Smooth muscle cell (in vitro differentiated cells): ENCODE data around the gene BCAS3. TPM values are rescaled to one million over a fixed set of nuclear protein-coding genes. Genes with fewer than 3 reads are reported as not detected.

Experiments used
- DNase-seq: peaks from one replicate; lab custom pipeline; 2025; ENCODE audit not compliant: unreplicated experiment; lab: John Stamatoyannopoulos, UW
- H2AFZ ChIP-seq: fragments of 200-600 bp; sonication (generic); 2 replicates; pipeline ENCODE4 v1.6.0; 2016; ENCODE audit warnings: antibody characterized with exemption, low read depth, mild to moderate bottlenecking
- H3F3A ChIP-seq: fragments of 200-600 bp; sonication (generic); 2 replicates; pipeline ENCODE4 v1.6.0; 2017; ENCODE audit warnings: antibody characterized with exemption, low read depth
- H3K27ac ChIP-seq: fragments of 200-600 bp; sonication (generic); 2 replicates; pipeline ENCODE4 v1.5.1; 2016; ENCODE audit warnings: low read depth, mild to moderate bottlenecking
- H3K27me3 ChIP-seq: fragments of 200-600 bp; sonication (generic); 2 replicates; pipeline ENCODE4 v1.6.1; 2016; ENCODE audit warnings: low read depth, mild to moderate bottlenecking
- H3K36me3 ChIP-seq: fragments of 200-600 bp; sonication (generic); 2 replicates; pipeline ENCODE4 v1.5.1; 2016; ENCODE audit warnings: low read depth
- H3K4me1 ChIP-seq: fragments of 200-600 bp; sonication (generic); 2 replicates; pipeline ENCODE4 v1.5.1; 2016; ENCODE audit warnings: low read depth
- H3K4me2 ChIP-seq: fragments of 200-600 bp; sonication (generic); 2 replicates; pipeline ENCODE4 v1.6.0; 2016; ENCODE audit warnings: mild to moderate bottlenecking
- H3K4me3 ChIP-seq: fragments of 200-600 bp; sonication (generic); 2 replicates; pipeline ENCODE4 v1.5.1; 2016; ENCODE audit warnings: mild to moderate bottlenecking
- H3K79me2 ChIP-seq: fragments of 200-600 bp; sonication (generic); 2 replicates; pipeline ENCODE4 v1.6.0; 2016; ENCODE audit warnings: low read depth, mild to moderate bottlenecking
- H3K9ac ChIP-seq: fragments of 200-600 bp; sonication (generic); 2 replicates; pipeline ENCODE4 v1.6.0; 2016; ENCODE audit warnings: low read depth
- H3K9me3 ChIP-seq: fragments of 200-600 bp; sonication (generic); replicated peaks from 2 replicates; pipeline ENCODE4 v1.5.1; 2016; ENCODE audit warnings: low read depth
- H4K20me1 ChIP-seq: fragments of 200-600 bp; sonication (generic); 2 replicates; pipeline ENCODE4 v1.6.0; 2016; ENCODE audit warnings: low read depth
- WGBS: methylation state at CpG from one replicate; pipeline ENCODE4 v1.1.7; 2016; ENCODE audit warnings: low lambda C conversion rate; 5-methylcytosine and 5-hydroxymethylcytosine counted together
- polyA plus RNA-seq: library from polyadenylated mRNA; unstranded; fragments of >200 nt; fragmentation: Nextera tagmentation; extraction: Ambion mirVana; gene quantifications from 2 replicates; pipeline ENCODE4 v1.2.1, GENCODE V29; 2016
- total RNA-seq: library from RNA; depleted of rRNA; stranded (reverse); fragments of >200 nt; gene quantifications from 2 replicates; pipeline ENCODE4 v1.2.3, GENCODE V29; 2014
- TF ChIP-seq, protein P1 (sequence below): fragments of 200-600 bp; sonication (generic); IDR thresholded peaks from 2 replicates; pipeline ENCODE4 v1.5.1; 2017; ENCODE audit warnings: borderline replicate concordance, mild to moderate bottlenecking, antibody characterized with exemption; ENCODE audit not compliant: insufficient read depth, poor library complexity, severe bottlenecking

BCAS3 gene
- total and polyA plus RNA-seq, 2 experiments from 2014 or later: 17.2 to 54.5 TPM

DNA sequence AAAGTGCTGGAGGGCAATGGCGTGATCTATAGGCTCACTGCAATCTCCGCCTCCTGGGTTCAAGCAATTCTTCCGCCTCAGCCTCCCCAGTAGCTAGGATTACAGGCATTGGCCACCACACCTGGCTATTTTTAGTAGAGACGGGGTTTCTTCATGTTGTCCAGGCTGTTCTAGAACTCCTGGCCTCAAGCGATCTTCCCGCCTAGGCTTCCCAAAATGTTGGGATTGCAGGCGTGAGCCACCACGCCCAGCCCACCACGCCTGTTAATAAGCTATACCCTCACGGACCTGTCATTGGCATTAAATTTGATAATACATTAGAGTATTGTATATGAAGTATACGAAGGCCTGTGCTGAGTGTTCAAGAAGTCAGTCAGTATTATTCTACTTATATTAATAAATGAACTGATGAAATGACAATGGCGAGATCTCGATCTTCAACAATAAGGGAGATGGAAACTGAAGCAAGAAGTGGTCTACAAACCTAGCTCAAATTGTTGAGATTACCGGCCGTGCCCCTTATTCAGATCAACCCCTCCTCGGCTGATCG lies 818 bp upstream of the BCAS3 start:
- Histone ChIP-seq H3K36me3 (no peaks in the 10 kb centered on the region), H3K9ac (peak overlapping the region; percentile 84), H4K20me1 (no peaks in the 10 kb centered on the region), H3K9me3 (no peaks in the 10 kb centered on the region), H3K79me2 (no peaks in the 10 kb centered on the region), H3K27me3 (no peaks in the 10 kb centered on the region), H3K4me3 (peak overlapping the region; percentile 77), H3K27ac (peak overlapping the region; percentile 64), H3K4me1 (peaks cover 11% of the 10 kb centered on the region), H2AFZ (peak overlapping the region; percentile 94), H3F3A (no peaks in the 10 kb centered on the region), H3K4me2 (peak overlapping the region; percentile 85)
- WGBS: 35% methylated on average over 17 of the region's 17 CpGs
- TF ChIP-seq, protein P1, sequence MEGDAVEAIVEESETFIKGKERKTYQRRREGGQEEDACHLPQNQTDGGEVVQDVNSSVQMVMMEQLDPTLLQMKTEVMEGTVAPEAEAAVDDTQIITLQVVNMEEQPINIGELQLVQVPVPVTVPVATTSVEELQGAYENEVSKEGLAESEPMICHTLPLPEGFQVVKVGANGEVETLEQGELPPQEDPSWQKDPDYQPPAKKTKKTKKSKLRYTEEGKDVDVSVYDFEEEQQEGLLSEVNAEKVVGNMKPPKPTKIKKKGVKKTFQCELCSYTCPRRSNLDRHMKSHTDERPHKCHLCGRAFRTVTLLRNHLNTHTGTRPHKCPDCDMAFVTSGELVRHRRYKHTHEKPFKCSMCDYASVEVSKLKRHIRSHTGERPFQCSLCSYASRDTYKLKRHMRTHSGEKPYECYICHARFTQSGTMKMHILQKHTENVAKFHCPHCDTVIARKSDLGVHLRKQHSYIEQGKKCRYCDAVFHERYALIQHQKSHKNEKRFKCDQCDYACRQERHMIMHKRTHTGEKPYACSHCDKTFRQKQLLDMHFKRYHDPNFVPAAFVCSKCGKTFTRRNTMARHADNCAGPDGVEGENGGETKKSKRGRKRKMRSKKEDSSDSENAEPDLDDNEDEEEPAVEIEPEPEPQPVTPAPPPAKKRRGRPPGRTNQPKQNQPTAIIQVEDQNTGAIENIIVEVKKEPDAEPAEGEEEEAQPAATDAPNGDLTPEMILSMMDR: no peak
- no peak for DNase-seq

DNA sequence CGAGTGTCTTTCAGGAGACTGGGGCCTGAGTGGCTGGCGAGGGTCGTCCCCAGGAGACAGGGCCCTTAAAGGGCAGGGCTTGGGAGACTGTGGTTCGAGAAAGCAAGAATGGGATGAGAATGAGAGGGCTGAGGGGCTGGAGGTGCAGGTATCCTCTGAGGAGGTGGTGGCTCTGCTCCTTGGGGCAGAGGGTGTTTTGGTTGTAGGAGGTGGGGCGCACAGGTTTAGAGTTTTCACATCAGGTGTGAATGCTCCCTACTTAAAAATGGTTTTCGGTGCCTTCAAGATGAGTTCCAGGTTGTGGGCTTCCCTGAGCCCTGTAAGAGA lies 430 bp downstream of the BCAS3 start:
- no peaks in the 10 kb centered on the region for H3K9me3 ChIP-seq
- no peaks in the 10 kb centered on the region for H3K36me3 ChIP-seq
- H3K27me3 ChIP-seq: no peaks in the 10 kb centered on the region
- peak overlapping the region; percentile 64 for H3K27ac ChIP-seq
- peak overlapping the region; percentile 85 for H3K4me2 ChIP-seq
- no peaks in the 10 kb centered on the region for H4K20me1 ChIP-seq
- TF ChIP-seq, protein P1: no peak
- peak overlapping the region; percentile 84 for H3K9ac ChIP-seq
- H3K4me1 ChIP-seq: peaks cover 11% of the 10 kb centered on the region
- peak overlapping the region; percentile 77 for H3K4me3 ChIP-seq
- WGBS: 7% methylated on average over 6 of the region's 6 CpGs
- DNase-seq: no peak
- H3F3A ChIP-seq: no peaks in the 10 kb centered on the region
- no peaks in the 10 kb centered on the region for H3K79me2 ChIP-seq
- H2AFZ ChIP-seq: peak overlapping the region; percentile 94

DNA sequence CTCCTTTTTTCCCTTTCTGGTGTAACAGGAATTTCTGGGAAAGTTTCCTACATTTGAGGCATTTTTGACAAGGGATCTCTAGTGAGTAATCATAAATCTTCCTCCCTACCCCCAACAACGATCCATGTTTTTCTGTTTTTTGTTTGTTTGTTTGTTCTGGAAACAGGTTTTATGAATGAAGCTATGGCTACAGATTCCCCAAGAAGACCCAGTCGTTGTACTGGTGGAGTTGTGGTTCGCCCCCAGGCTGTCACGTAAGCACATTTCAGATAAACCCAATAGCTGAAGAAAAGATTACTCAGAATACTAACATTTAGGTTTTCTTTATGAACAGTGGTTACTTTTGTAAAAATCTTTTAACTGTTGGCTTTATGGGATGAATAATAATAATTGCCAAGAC lies 1.6 kb downstream of the BCAS3 start:
- Histone ChIP-seq H3K9ac (no peak overlapping the region), H2AFZ (no peak overlapping the region), H3K36me3 (no peaks in the 10 kb centered on the region), H3K27ac (no peak overlapping the region), H3K79me2 (no peaks in the 10 kb centered on the region), H3K4me3 (no peak overlapping the region), H3K4me1 (peaks cover 11% of the 10 kb centered on the region), H3K4me2 (no peak overlapping the region), H4K20me1 (no peaks in the 10 kb centered on the region), H3F3A (no peaks in the 10 kb centered on the region), H3K9me3 (no peaks in the 10 kb centered on the region), H3K27me3 (no peaks in the 10 kb centered on the region)
- DNase-seq: no peak
- TF ChIP-seq, protein P1: no peak
- WGBS: 85% methylated on average over 4 of the region's 4 CpGs

DNA sequence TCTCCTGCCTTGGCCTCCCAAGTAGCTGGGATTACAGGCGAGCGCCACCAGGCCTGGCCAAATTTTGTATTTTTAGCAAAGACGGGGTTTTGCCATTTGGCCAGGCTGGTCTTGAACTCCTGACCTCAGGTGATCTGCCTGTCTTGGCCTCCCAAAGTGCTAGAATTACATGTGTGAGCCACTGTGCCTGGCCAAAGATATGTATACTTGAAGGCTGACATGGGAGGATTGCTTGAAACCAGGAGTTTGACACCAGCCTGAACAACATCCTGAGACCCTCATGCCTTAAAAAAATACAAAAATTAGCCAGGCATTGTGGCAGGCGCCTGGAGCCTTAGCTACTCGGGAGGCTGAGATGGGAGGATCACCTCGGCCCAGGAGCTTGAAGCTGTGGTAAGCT lies 3.1 kb downstream of the BCAS3 start:
- H3K9me3 ChIP-seq: no peaks in the 10 kb centered on the region
- H3K36me3 ChIP-seq: no peaks in the 10 kb centered on the region
- H3K27me3 ChIP-seq: no peaks in the 10 kb centered on the region
- WGBS: 97% methylated on average over 6 of the region's 6 CpGs
- H3K4me2 ChIP-seq: no peak overlapping the region
- no peak overlapping the region for H2AFZ ChIP-seq
- no peaks in the 10 kb centered on the region for H4K20me1 ChIP-seq
- TF ChIP-seq, protein P1: no peak
- H3F3A ChIP-seq: no peaks in the 10 kb centered on the region
- DNase-seq: no peak
- no peaks in the 10 kb centered on the region for H3K79me2 ChIP-seq
- H3K9ac ChIP-seq: no peak overlapping the region
- H3K4me3 ChIP-seq: no peak overlapping the region
- peaks cover 11% of the 10 kb centered on the region for H3K4me1 ChIP-seq
- no peak overlapping the region for H3K27ac ChIP-seq
